HL-60/S4 treated with phorbol 12-myristate 13-acetate at 8.2 ng/mL for 4 days and 3 days (cell line): Measurements from ENCODE around the gene DNAJB13.

Source experiments
- in situ Hi-C: fragments of 300-500 bp; cut with MboI; formaldehyde crosslinking; loops from 2 replicates; pipeline ENCODE4 v1.15.0; 2022; ENCODE audit warnings: low sequenced_read_pairs

DNAJB13 gene

DNA sequence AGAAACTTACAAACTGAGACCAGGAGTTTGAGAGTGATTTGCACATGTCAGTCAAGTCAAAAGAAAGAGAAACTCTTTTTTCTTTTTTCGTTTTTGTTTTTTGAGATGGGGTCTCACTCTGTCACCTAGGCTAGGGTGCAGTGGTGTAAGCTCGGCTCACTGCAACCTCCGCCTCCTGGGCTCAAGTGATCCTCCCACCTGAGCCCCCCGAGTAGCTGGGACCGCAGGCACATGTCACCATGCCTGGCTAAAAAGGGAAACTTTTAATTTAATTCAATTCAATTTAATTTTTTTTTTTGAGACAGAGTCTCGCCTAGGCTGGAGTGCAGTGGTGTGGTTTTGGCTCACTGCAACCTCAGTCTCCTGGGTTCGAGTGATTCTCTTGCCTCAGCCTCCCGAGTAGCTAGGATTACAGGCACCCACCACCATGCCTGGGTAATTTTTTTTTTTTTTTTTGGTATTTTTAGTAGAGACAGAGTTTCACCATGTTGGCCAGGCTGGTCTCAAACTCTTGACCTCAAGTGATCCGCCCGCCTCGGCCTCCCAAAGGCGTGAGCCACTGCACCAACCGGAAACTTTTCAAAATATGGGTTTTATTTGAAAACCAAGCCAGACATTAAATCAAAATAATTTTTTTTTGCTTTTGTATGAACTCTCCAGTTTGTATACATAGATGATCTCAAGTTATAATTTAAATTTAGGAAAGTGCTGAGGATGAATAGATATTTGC, 48.2 kb downstream of the DNAJB13 start:
- in situ Hi-C loops: no loop called here

DNA sequence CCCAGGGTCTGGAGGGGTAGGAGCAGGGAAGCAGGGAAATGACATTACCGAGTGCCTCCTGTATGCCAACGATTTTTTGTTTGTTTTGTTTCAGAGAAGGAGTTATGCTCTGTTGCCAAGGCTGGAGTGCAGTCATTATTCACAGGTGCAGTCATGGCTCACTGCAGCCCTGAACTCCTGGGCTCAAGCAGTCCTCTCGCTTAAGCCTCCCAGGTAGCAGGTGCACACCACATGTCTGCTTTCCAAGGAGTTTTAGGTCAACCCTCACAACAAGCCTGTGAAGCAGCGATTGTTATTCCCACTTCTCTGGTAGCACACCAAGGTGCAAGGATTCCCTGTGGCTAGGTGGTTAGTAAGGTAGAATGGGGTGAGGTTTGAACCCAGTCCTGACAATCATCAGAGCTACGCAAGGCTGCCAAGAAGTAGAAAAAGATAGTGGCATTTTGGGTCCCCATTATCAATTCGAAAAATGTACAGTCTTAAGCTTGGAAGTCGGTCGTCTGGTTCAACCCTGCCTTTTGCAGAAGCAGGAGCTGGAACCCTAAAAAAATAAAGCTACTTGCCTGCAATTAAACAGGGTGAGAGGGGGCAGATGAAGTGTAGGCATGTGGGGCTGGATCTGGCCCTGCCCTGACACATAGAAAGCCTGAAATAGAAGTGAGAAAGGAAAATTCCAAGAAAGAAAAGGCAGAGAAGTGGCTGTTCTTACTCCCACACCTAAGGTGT, 48.9 kb downstream of the DNAJB13 start:
- in situ Hi-C loops: no loop called here

- in situ Hi-C loops: no loop called here
These were observed 49.7 kb downstream of the DNAJB13 start for GRCh38 chr11:74000307-74001133.

DNA sequence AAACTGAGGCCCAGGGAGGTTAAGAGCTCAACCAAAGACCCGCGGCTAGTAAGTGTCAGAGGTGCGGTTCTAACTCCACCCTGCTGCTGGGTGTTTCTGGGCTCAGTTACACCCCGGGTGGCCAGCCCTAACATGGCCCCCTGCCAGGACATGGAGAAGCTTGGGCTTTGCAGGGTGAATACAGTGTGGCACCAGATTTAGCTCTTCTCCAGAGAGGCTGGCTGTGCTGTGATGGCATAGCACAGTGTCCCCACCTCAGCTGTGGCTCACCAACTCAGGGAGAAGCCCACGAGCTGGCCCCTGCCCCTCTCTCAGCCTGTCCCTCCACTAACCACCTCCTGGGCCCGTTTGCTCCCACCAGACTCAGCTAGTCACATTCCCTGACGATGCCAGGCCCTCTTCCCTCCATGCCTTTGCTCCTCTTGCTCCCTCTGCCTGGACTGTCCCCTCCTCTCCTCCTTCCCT, 51.0 kb downstream of the DNAJB13 start:
- in situ Hi-C loops: no loop called here

DNA sequence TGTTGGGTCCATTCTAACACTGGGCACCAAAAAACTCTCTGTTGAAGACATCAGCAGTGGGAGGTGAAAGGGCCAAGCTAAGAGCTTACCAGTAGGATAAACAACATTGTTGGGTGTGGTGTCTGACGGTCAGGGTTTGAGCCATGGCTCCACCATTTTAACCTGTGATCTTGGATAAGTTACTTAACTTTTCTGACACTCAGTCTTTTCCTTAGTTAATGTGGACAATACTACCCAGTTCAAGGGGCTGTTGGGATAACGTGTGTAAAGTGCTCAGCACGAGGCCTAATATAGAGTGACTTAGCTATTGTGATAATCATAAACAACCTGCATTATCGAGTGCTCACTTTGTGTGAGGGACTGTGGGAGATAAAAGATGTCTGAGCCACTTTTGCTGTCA, 52.0 kb downstream of the DNAJB13 start:
- in situ Hi-C loops: no loop called here

- in situ Hi-C loops: no loop called here
These were observed 53.3 kb downstream of the DNAJB13 start for GRCh38 chr11:74004046-74004695.

DNA sequence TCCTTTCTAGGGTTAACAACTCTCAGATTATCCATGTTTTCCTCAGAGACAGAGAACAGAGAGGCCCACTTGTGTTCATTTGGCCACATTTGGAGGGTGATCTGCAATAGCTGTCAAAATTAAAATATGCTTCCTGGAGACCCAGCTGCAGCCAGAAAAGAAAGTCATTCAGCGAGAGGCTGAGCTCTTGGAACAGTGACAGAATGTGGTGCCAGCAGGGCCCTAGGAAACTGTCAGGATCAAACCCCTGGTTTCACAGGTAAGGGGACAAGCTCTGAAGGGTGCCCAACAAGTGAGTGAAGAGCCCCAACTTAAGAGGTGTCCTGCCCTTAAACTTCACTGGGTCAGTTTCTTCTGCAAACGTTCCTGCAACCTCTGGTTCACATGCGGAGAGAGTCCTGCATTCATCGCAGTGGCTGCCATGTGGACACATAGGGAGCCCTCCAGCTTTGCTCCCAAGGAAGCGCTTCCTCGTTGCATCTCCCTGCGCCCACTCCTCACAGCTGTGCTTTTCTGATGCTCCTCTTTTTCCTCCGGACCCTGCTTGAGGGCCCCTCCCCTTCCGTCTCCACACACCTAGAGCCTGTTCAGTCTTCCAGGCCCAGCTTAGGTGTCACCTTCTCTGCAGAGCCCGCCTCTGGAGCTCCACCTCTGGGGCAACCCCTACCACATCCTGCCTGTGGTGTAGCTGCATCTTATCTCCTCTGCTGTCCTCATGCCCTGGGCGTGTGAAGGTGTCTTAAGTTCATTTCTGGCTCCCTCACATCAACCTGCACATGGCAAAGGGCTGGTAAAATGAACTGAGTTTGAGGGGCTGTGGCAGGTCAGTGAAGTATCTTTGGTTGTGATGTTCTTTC, 54.2 kb downstream of the DNAJB13 start:
- in situ Hi-C loops: no loop called here

DNA sequence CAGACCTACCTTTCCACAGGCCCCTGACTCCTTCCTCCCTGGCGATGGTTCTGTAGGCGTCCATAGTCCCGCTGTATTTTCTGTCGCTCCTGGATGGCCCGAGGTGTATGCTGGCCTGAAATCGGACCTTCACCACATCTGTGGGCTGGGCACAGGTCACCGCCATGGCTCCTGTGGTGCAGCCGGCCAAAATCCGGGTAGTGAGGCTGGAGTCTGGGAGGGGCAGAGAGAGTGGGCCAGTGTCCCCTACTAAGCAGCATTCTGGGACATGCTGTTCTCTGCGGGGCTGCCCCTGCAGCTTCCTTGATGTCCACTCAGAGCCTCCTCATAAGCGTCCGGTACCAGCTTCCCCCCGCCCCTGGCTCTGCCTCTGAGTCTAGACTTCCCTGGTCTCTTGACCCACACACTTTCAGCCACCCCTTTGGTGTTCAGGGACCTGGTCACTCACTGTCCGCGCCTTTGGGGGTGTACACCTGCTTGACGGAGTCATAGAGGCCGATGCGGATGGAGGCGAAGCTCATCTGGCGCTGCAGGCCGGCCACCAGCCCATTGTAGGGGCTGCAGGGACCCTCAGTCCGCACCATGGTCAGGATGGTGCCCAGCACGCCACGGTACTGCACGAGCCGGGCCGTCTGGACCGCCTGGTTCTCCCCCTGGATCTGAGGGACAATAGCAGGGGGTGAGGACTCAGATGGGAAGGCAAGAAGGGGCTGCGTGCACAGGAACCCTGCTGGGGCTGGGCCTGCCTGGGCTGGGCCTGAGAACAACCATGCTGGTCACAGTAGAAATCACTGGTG, 55.1 kb downstream of the DNAJB13 start:
- in situ Hi-C loops: no loop called here

GRCh38 chr11:74006743-74007304, 56.0 kb downstream of the DNAJB13 start:
- in situ Hi-C loops: no loop called here

DNA sequence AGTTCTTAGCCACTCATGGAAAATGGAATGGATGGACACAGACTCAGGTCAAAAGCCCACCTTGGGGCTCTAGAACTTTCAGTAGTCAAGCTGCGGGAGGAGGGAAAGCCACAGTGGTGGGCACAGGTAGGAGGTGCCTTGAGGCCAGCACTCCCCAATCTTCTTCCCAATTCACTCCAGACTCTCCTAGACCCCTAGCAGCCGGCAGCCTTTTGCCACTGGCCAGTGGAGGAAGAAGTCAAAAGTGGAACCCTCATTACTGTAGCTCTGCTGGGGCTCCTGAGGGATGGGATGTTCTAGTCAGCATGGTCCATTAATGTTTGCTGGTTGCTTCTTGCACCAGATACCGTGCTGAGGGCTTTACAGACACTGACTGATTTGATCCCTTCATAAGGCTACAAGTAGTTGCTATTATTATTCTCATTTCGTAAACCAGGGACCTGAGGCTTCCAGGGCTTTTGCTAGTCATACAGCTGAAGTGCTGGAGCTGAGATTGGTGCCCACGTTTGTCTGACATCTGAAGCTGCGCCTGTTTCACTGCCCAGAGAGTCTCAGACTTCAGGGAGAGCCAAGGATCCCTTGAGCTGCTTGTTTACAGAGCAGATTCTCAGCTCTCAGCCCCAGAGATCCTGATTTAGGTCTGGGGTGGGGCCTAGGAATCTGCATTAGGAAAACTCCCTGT, 57.0 kb downstream of the DNAJB13 start:
- in situ Hi-C loops: no loop called here

- in situ Hi-C loops: no loop called here
These were observed 57.8 kb downstream of the DNAJB13 start, which contains the start of gene UCP3 for GRCh38 chr11:74008373-74009229. UCP3 (minus strand) TSS chr11:74009085; CDS start chr11:74007042, 2,043 bp downstream.

DNA sequence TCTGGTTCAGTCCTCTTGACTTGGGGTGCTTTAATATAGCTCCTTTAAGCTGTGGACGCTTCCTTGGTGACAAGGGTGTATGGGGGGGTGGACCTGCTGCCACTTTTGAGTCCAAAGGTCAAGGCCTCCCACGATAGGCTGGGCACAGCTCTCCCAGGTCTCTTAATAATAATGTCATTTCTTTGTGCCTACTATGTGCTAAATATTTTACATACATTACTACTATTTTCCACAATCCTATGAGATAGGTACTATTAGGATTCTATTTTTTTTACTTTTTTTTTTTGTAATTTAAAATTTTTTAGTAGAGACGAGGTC, 58.4 kb downstream of the DNAJB13 start:
- in situ Hi-C loops: no loop called here

- in situ Hi-C loops: no loop called here
These were observed 59.0 kb downstream of the DNAJB13 start for GRCh38 chr11:74009675-74010305.

DNA sequence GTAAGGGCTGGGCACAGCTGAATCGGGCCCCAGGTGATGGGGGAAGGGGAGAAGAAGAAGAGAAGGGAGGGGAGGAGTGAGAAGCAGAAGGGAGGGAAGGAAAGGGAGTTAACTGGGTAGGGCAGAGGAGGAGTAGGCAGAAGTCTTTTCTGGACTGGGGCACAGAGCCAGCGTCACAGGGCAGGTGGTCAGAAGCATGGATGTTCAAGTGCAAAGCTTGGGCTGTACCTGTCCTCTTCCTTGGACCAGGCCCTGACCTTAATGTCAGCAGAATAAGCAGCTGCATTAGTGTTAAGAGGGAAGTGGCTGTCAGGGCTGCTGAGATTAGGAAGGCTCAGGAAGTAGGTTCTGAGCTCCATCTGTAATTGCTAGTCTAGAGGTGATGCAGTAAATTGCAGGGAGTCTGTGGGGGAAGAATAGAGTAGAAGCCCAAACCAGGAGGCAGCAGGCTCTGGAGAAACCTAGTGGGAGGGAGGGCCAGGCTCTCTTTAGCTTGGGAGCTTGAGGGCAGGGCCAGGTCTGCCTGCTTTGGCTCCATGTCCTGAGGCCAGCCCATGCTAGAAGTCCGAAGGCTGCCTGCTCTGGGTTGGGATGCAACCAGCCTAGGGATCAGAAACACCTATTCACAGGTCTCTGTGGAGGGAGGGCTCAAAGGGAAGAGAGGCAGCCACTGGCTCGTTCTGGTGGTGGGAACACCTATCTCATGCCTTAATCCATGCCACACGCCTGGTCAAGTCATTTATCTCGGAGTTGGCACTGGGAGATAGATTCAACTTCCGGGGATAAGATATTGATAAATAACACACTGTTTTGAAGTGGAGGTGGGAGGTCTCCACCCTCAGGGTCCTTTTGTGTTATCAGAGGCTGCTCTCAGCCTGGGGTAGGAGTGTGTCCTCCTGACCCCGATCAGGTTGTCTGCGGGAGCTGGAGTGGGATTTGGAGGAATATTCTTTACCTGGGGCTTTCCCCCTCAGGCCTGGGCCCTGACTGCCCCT, 59.8 kb downstream of the DNAJB13 start:
- in situ Hi-C loops: no loop called here

DNA sequence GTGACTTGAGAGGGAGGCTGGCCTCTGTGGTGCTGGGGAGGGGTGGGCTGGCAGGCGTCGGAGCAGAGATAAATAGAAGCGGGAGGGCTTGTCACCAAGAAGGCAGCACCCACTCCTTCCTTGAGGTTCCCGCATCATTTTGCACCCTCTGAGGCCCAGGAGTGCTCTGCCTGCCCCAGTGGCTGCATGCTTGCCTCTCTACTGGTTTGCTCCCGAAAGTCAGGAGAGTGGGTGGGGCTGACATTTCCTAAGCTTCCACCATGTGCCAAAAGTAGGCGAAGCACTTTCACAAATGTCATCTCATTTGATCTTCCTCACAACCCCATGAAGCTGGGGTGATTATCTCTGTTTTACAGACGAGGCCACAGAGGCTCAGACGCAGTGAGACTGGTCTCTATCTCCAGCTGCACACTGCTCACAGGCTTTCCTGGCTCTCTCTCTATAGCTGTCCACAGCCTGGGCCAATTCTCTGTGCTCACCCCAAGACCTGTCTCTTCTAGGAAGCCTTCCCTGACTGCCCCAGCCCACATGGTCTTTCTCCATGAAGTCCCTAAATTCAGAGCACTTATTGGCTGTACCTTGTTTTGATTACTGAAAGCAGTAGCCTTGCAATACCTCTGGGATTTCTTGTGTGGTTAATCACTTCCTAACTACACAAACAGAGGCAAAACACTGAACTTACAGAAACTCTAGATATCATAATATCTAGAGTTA, 60.7 kb downstream of the DNAJB13 start:
- in situ Hi-C loops: no loop called here
